Fibroblast of skin of left biceps (primary cell): Measurements from ENCODE around the gene ZNF763.
"Not testable (repeated sequence)": the region's sequence is repeated elsewhere in the genome, so short reads cannot be mapped to it uniquely, and the experiment has no call there.

ENCODE experiments used
- DNase-seq, 2 experiments: peaks; one replicate each; pipeline ENCODE4 v3.0.0-alpha.2; 2013; ENCODE audit warnings: low read depth in 2 of 2

The ZNF763 gene

GRCh38 chr19:11971041-11971440 lies 6.2 kb downstream of the ZNF763 start:
- no peak for DNase-seq

- DNase-seq = no peak
Observed at GRCh38 chr19:11973019-11973810, 8.4 kb downstream of the ZNF763 start.

- DNase-seq = no peak
Observed at GRCh38 chr19:11978492-11979100, 13.8 kb downstream of the ZNF763 start.

- no peak for DNase-seq
Observed at GRCh38 chr19:11979527-11979926, 14.7 kb downstream of the ZNF763 start.

GRCh38 chr19:11982526-11982925 lies 17.7 kb downstream of the ZNF763 start:
- DNase-seq = no peak

- DNase-seq = no peak
Observed at GRCh38 chr19:11984986-11985385, 20.1 kb downstream of the ZNF763 start.

- no peak for DNase-seq
Observed at GRCh38 chr19:11986754-11987153, 21.9 kb downstream of the ZNF763 start.

GRCh38 chr19:11987405-11988281 lies 22.8 kb downstream of the ZNF763 start:
- DNase-seq = peak; percentile 70 to 71

- DNase-seq = no peak
Observed at GRCh38 chr19:11989112-11989456, 24.2 kb downstream of the ZNF763 start.

- not testable (repeated sequence) for DNase-seq
Observed at GRCh38 chr19:11991921-11992320, 27.1 kb downstream of the ZNF763 start.

- DNase-seq = no peak
Observed at GRCh38 chr19:11995174-11995573, 30.3 kb downstream of the ZNF763 start.

GRCh38 chr19:12000152-12000981 lies 35.5 kb downstream of the ZNF763 start:
- DNase-seq = peak in 1 of 2 experiments; percentile 13

GRCh38 chr19:12015015-12015752 lies 50.3 kb downstream of the ZNF763 start:
- no peak for DNase-seq

- no peak for DNase-seq
Observed at GRCh38 chr19:12015753-12016116, 50.9 kb downstream of the ZNF763 start.
